ENCODE results near the gene FAM131A.

- TF ChIP-seq JUND (IDR thresholded peaks at IDR 0.05): no peak
- TF ChIP-seq, protein P1, sequence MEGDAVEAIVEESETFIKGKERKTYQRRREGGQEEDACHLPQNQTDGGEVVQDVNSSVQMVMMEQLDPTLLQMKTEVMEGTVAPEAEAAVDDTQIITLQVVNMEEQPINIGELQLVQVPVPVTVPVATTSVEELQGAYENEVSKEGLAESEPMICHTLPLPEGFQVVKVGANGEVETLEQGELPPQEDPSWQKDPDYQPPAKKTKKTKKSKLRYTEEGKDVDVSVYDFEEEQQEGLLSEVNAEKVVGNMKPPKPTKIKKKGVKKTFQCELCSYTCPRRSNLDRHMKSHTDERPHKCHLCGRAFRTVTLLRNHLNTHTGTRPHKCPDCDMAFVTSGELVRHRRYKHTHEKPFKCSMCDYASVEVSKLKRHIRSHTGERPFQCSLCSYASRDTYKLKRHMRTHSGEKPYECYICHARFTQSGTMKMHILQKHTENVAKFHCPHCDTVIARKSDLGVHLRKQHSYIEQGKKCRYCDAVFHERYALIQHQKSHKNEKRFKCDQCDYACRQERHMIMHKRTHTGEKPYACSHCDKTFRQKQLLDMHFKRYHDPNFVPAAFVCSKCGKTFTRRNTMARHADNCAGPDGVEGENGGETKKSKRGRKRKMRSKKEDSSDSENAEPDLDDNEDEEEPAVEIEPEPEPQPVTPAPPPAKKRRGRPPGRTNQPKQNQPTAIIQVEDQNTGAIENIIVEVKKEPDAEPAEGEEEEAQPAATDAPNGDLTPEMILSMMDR (IDR thresholded peaks at IDR 0.05; ENCODE audit: low read depth, low read length, missing input control): no peak
- no peak for TF ChIP-seq FOXA1 (IDR thresholded peaks at IDR 0.05)
- no peak for TF ChIP-seq TAF1 (conservative IDR thresholded peaks at IDR 0.05)
- TF ChIP-seq MAX (IDR thresholded peaks at IDR 0.05): no peak
- TF ChIP-seq YY1 (IDR thresholded peaks at IDR 0.05): no peak
- no peak for TF ChIP-seq EGR1 (IDR thresholded peaks at IDR 0.05; ENCODE audit: low read depth in 2 of 2)
- no peak for TF ChIP-seq GABPA (IDR thresholded peaks at IDR 0.05 in 1 of 2, conservative IDR thresholded peaks at IDR 0.05 in 1 of 2)
- no peak for TF ChIP-seq RAD21 (IDR thresholded peaks at IDR 0.05)
- TF ChIP-seq, protein P2, sequence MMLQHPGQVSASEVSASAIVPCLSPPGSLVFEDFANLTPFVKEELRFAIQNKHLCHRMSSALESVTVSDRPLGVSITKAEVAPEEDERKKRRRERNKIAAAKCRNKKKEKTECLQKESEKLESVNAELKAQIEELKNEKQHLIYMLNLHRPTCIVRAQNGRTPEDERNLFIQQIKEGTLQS (IDR thresholded peaks at IDR 0.05): no peak
- no peak for TF ChIP-seq FOXA2 (IDR thresholded peaks at IDR 0.05)
- TF ChIP-seq REST (IDR thresholded peaks at IDR 0.05): no peak
- no peak for TF ChIP-seq SP1 (IDR thresholded peaks at IDR 0.05)
Measured at GRCh38 chr3:184387174-184387714, 49.8 kb downstream of the FAM131A start.
